Mucosa of rectum (tissue), 2 donors: ENCODE data around the gene SULT2A1.

ENCODE experiments used
- H3K27ac ChIP-seq, 2 donors: one replicate each; pipeline ENCODE4 v1.7.0; 2013; ENCODE audit warnings: inconsistent platforms in 2 of 2, low read depth in 2 of 2, low read length in 2 of 2
- H3K27me3 ChIP-seq, 2 donors: one replicate each; pipeline ENCODE4 v1.7.0; 2013; ENCODE audit warnings: low read length in 2 of 2; ENCODE audit not compliant: control insufficient read depth in 2 of 2, insufficient read depth in 2 of 2
- H3K36me3 ChIP-seq, 2 donors: one replicate each; pipeline ENCODE4 v1.7.0; 2013; ENCODE audit warnings: low read length in 2 of 2; ENCODE audit not compliant: control insufficient read depth in 2 of 2, insufficient read depth in 2 of 2
- H3K4me1 ChIP-seq, 2 donors: one replicate each; pipeline ENCODE4 v1.7.0; 2013; ENCODE audit warnings: low read length in 2 of 2, mild to moderate bottlenecking in 1 of 2; ENCODE audit not compliant: control insufficient read depth in 2 of 2, insufficient read depth in 2 of 2
- H3K4me3 ChIP-seq, 2 donors: one replicate each; pipeline ENCODE4 v1.7.0; 2013; ENCODE audit warnings: low read length in 2 of 2
- H3K9ac ChIP-seq, 2 donors: one replicate each; pipeline ENCODE4 v1.7.0; 2013; ENCODE audit warnings: low read length in 2 of 2, low read depth in 1 of 2, mild to moderate bottlenecking in 1 of 2
- H3K9me3 ChIP-seq, 2 donors: one replicate each; pipeline ENCODE4 v1.7.0; 2013; ENCODE audit warnings: low read length in 2 of 2; ENCODE audit not compliant: control insufficient read depth in 2 of 2
- donor health status: healthy.
- donor health status: Normal muscosa, but diverticular disease.

Gene SULT2A1

GRCh38 chr19:47842941-47843340 is 43.2 kb downstream of the SULT2A1 start:
- Histone ChIP-seq H3K9me3 (no peaks in the 10 kb centered on the region), H3K27me3 (peaks cover 2 to 3% of the 10 kb centered on the region in 2 donors), H3K9ac (no peak overlapping the region), H3K36me3 (no peaks in the 10 kb centered on the region), H3K27ac (no peak overlapping the region), H3K4me1 (no peaks in the 10 kb centered on the region), H3K4me3 (no peak overlapping the region)

GRCh38 chr19:47839913-47840312 is 46.2 kb downstream of the SULT2A1 start:
- no peak overlapping the region for H3K9ac ChIP-seq
- no peaks in the 10 kb centered on the region for H3K4me1 ChIP-seq
- H3K9me3 ChIP-seq: no peaks in the 10 kb centered on the region
- no peaks in the 10 kb centered on the region for H3K36me3 ChIP-seq
- H3K27ac ChIP-seq: no peak overlapping the region
- H3K27me3 ChIP-seq: peaks cover 2 to 3% of the 10 kb centered on the region in 2 donors
- H3K4me3 ChIP-seq: no peak overlapping the region

GRCh38 chr19:47839411-47839810 is 46.7 kb downstream of the SULT2A1 start:
- Histone ChIP-seq H3K27ac (no peak overlapping the region), H3K36me3 (no peaks in the 10 kb centered on the region), H3K9me3 (no peaks in the 10 kb centered on the region), H3K4me1 (no peaks in the 10 kb centered on the region), H3K27me3 (peaks cover 2 to 3% of the 10 kb centered on the region in 2 donors), H3K4me3 (no peak overlapping the region), H3K9ac (no peak overlapping the region)

GRCh38 chr19:47836038-47836437 is 50.1 kb downstream of the SULT2A1 start:
- no peaks in the 10 kb centered on the region for H3K4me1 ChIP-seq
- H3K9me3 ChIP-seq: no peaks in the 10 kb centered on the region
- no peak overlapping the region for H3K9ac ChIP-seq
- peaks cover 0 to 3% of the 10 kb centered on the region in 2 donors for H3K27me3 ChIP-seq
- no peak overlapping the region for H3K27ac ChIP-seq
- no peaks in the 10 kb centered on the region for H3K36me3 ChIP-seq
- no peak overlapping the region for H3K4me3 ChIP-seq

- no peaks in the 10 kb centered on the region for H3K4me1 ChIP-seq
- no peak overlapping the region for H3K9ac ChIP-seq
- H3K9me3 ChIP-seq: no peaks in the 10 kb centered on the region
- H3K27ac ChIP-seq: no peak overlapping the region
- H3K27me3 ChIP-seq: no peaks in the 10 kb centered on the region
- H3K4me3 ChIP-seq: no peak overlapping the region
- no peaks in the 10 kb centered on the region for H3K36me3 ChIP-seq
Measured at GRCh38 chr19:47832723-47833122, 53.4 kb downstream of the SULT2A1 start.

GRCh38 chr19:47826800-47827199 is 59.3 kb downstream of the SULT2A1 start:
- Histone ChIP-seq H3K9ac (no peak overlapping the region), H3K4me1 (no peaks in the 10 kb centered on the region), H3K4me3 (no peak overlapping the region), H3K9me3 (no peaks in the 10 kb centered on the region), H3K36me3 (no peaks in the 10 kb centered on the region), H3K27ac (no peak overlapping the region), H3K27me3 (no peaks in the 10 kb centered on the region)

GRCh38 chr19:47824396-47824795 is 61.7 kb downstream of the SULT2A1 start:
- Histone ChIP-seq H3K9me3 (no peaks in the 10 kb centered on the region), H3K27ac (no peak overlapping the region), H3K4me1 (no peaks in the 10 kb centered on the region), H3K36me3 (no peaks in the 10 kb centered on the region), H3K9ac (no peak overlapping the region), H3K27me3 (peaks cover 7 to 15% of the 10 kb centered on the region in 2 donors), H3K4me3 (no peak overlapping the region)

- H3K4me1 ChIP-seq: no peaks in the 10 kb centered on the region
- no peaks in the 10 kb centered on the region for H3K36me3 ChIP-seq
- H3K9me3 ChIP-seq: no peaks in the 10 kb centered on the region
- H3K27ac ChIP-seq: no peak within 1 kb of the TSS
- H3K27me3 ChIP-seq: peaks cover 8 to 18% of the 10 kb centered on the region in 2 donors
- H3K9ac ChIP-seq: no peak within 1 kb of the TSS
- H3K4me3 ChIP-seq: no peak within 1 kb of the TSS
Measured at GRCh38 chr19:47821460-47822020, 64.6 kb downstream of the SULT2A1 start, which contains the start of gene CRX. Gene CRX, plus strand, starts transcription at chr19:47821937. Its CDS starts 12,507 bp downstream, at chr19:47834444.
